Subcutaneous adipose tissue (tissue), 4 donors: ENCODE results near the gene KLHL21. TPM values are rescaled to one million over a fixed set of nuclear protein-coding genes. Genes with fewer than 3 reads are reported as not detected.

Source experiments
- total RNA-seq, 4 donors: library from RNA; depleted of rRNA; stranded (reverse); fragments of >200 nt; gene quantifications; one replicate each; pipeline ENCODE4 v1.1.0, GENCODE V29; 2016
- TF ChIP-seq, protein P1 (sequence below): fragments of 450-650 bp; IDR thresholded peaks from one replicate; pipeline ENCODE4 v1.5.1; 2016; ENCODE audit warnings: low read depth, mild to moderate bottlenecking, control low read depth, antibody characterized with exemption, moderate library complexity

KLHL21 gene
- total RNA-seq, 4 donors from 2014 or later, result 21.2 to 123 (median 47.2) TPM

DNA sequence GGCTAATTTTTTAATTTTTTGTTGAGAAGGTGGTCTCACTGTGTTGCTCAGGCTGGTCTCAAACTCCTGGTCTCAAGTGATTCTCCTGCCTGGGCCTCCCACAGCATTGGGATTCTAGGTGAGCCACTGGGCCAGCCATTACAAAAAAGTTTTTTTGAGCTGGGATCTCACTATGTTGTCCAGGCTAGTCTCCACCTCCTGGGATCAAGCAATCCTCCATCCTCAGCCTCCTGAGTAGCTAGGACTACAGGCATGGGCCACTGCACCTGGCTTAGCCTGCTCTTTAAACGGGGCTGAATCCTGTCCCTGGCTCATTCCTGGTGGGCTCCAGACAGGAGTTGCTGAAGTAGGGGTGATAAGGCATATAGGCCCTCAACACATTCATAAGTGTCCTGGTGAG, 45.1 kb downstream of the KLHL21 start:
- TF ChIP-seq, protein P1, sequence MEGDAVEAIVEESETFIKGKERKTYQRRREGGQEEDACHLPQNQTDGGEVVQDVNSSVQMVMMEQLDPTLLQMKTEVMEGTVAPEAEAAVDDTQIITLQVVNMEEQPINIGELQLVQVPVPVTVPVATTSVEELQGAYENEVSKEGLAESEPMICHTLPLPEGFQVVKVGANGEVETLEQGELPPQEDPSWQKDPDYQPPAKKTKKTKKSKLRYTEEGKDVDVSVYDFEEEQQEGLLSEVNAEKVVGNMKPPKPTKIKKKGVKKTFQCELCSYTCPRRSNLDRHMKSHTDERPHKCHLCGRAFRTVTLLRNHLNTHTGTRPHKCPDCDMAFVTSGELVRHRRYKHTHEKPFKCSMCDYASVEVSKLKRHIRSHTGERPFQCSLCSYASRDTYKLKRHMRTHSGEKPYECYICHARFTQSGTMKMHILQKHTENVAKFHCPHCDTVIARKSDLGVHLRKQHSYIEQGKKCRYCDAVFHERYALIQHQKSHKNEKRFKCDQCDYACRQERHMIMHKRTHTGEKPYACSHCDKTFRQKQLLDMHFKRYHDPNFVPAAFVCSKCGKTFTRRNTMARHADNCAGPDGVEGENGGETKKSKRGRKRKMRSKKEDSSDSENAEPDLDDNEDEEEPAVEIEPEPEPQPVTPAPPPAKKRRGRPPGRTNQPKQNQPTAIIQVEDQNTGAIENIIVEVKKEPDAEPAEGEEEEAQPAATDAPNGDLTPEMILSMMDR, result no peak

DNA sequence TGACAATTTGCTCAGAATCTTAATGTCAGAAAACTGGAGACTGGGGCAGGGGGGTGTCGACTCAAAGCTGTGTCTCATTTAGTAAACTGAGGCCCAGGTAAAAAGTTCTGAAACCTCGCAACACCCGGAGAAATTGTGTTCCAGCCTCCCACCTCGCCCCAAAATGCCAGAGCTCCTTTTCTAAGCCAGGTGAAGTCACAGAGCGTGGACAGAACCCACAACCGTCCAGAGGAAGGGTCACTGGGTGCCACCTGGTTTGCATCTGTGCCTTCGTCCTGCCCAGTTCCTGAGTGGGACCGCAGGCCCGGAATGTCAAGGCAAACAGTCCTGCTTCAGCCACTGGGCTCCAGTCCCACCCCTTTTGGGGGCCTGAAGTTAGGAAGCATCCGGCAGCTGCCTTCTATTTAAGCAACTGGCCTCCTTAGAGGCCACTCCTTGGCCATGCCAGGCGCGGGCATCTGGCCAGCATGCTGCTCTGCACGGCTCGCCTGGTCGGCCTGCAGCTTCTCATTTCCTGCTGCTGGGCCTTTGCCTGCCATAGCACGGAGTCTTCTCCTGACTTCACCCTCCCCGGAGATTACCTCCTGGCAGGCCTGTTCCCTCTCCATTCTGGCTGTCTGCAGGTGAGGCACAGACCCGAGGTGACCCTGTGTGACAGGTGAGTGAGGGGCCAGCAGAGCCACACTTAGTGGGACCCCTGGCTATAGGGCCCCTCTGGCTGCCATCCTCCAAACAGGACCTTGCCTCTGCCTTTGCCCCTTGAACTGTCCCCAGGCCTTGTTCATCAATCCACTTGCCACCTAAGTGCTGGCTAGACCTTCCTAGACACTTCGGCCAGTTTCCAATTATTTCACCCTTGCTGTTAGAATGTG, 47.5 kb downstream of the KLHL21 start, which contains the start of gene TAS1R1:
Gene TAS1R1, plus strand, starts transcription at position 401 of the 872 bp plus-strand sequence. Its CDS starts 67 bp downstream, at position 468.
- TF ChIP-seq, protein P1, result no peak

DNA sequence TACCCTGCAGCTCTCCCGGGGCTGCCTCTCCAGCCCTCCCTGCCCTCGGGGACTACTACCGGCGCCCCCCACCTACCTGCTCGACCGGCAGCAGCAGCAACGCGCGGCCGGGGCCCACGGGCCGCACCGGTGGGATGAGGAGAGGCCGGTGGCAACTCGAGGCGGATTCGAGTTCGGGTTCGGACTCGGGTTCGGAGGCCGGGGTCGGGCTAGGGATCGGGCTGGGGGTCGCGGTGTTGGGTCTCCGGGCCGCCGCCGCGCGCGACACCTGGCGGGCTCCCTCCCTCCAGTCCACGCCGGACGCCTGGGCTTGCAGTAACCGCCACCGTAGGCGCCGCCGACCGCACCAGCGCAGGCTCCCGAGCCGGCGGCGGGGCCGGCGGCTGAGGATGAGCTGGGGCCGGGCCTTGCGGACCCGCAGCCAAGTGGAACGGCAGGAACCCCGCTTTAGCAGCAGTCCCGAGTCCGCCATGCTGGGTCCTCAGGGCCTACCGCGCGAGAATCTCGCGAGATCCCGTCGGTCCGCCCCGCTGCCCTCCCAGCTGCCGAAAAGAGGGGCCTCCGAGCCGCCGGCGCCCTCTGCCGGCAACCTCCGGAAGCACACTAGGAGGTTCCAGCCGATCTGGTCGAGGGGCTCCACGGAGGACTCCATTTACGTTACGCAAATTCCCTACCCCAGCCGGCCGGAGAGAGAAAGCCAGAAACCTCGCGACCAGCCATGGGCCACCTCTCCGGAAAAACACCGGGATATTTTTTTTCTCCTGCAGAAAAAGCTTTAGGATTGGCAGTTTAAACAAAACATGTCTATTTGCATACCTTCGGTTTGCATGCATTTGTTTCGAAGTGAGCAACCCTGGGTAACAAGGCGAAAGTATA, 48.4 kb downstream of the KLHL21 start, which contains the start of gene NOL9:
Gene NOL9, minus strand, starts transcription at position 483 of the 876 bp plus-strand sequence. Its CDS starts 11 bp downstream, at position 472.
- TF ChIP-seq, protein P1, result no peak

DNA sequence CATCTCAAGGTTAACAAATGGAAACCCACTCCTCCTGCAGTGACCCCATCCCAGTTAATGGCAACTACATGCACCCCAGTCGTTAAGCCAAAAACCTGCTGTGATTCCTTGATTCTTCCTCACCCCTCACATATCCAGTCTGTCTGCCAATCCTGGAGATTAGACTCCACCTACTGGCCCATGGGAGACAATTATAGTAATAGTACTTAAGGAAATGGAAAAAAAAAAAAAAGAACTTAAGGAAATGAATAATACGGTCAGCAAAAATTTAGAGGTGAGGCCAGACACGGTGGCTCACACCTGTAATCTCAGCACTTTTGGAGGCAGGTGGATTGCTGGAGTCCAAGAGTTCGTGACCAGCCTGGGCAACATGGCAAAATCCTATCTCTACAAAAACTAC, 55.4 kb downstream of the KLHL21 start:
- TF ChIP-seq, protein P1, result no peak

DNA sequence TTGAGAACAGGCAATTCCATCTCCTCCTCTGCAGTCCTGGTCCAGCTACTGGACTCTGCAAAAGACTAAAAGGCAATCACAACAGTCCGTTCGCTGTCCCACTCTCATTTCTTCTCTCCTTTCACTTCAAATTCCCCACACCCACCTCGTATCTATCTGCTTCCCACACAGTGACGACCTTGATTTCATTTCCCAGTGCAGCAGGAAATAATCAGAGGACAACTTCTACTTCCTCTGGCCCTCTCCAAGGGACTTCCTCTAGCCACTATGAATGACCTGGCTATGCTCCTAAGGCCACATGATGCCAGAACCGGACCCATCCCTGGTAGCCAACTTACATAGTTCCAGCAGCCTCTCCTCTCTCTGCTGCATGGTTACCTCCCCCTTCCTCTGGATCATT, 56.3 kb downstream of the KLHL21 start:
- TF ChIP-seq, protein P1, result no peak

DNA sequence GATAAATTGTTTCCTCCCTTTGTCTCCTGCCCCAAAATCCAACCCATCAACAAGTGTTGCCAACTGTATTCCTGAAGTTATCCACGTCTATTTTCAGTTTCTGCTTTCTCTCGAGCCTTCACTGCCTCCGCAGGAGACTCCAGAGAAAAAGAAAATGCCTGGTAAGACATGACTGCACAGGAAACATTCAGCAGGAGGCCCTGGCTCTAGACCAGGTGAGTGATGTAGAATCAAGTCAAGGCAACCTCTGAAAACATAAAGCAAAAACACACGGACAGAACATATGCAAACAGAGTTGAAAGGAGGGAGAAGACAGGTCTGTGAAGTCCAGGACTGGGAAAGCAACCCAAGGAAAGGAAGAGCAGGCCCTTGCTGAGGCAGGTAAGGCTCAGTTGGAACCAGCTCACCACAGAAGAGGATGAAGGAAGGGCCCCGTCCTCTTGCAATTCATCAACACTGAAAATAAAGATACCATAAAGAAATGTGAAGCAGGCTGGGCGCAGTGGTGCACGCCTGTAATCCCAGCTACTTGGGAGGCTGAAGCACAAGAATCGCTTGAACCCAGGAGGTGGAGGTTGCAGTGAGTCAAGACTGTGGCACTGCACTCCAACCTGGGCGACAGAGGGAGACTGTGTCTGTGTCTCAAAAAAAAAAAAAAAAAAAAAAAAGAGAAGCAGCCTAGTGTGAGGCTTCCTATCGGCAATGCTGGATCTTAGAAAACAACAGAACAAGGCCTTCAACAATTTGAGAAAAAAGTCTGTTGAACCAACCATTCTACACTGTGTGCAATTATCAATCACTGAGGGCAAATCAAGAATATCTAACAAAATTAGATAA, 57.2 kb downstream of the KLHL21 start:
- TF ChIP-seq, protein P1, result no peak
